Mammary epithelial cell (primary cell): Measurements from ENCODE around the gene FCHSD2.

Experiments
- CTCF ChIP-seq, 2 donors: IDR thresholded peaks in 1 of 2; conservative IDR thresholded peaks in 1 of 2; 2 replicates each; pipeline ENCODE4 v1.5.1; 2011 to 2012; ENCODE audit warnings: inconsistent platforms in 2 of 2, low read length in 2 of 2, mild to moderate bottlenecking in 2 of 2, control low read depth in 1 of 2, low read depth in 1 of 2; ENCODE audit not compliant: insufficient read depth in 1 of 2; ENCODE audit errors: extremely low read depth in 1 of 2
- EZH2 ChIP-seq: IDR thresholded peaks from 2 replicates; pipeline ENCODE4 v1.6.1; 2012; ENCODE audit warnings: low read length, inconsistent platforms, borderline replicate concordance

GRCh38 chr11:73175551-73176144, 33.5 kb upstream of the FCHSD2 start:
- TF ChIP-seq CTCF (conservative IDR thresholded peaks at IDR 0.05 in 1 of 2, IDR thresholded peaks at IDR 0.05 in 1 of 2; ENCODE audit: extremely low read depth in 1 of 2, insufficient read depth in 1 of 2, low read depth in 1 of 2, low read length in 2 of 2) = no peak
- no peak for TF ChIP-seq EZH2
